Measurements from ENCODE around the gene PRDM15. TPM values are rescaled to one million over a fixed set of nuclear protein-coding genes. Genes with fewer than 3 reads are reported as not detected.

Gene PRDM15
- total and polyA plus RNA-seq, 2 experiments from 2014 or later, result 3.0 to 10.6 TPM

DNA sequence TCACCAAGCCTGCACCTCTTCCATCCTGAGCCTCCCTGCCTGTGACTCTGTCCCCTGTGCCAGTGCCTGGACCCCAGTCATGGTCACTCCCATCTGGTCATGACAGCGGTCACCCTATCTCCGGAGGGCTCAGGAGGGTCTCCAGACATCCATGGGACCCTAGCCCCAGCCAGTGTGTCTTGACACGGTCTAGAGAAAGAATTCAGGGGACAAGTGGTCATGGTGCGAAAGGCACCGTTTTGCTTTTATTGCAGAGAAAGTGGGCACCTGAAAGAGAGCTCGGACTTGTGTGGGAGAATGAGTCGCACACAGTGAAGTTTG lies 107.6 kb downstream of the PRDM15 start (continued):
- TF ChIP-seq, protein P1, sequence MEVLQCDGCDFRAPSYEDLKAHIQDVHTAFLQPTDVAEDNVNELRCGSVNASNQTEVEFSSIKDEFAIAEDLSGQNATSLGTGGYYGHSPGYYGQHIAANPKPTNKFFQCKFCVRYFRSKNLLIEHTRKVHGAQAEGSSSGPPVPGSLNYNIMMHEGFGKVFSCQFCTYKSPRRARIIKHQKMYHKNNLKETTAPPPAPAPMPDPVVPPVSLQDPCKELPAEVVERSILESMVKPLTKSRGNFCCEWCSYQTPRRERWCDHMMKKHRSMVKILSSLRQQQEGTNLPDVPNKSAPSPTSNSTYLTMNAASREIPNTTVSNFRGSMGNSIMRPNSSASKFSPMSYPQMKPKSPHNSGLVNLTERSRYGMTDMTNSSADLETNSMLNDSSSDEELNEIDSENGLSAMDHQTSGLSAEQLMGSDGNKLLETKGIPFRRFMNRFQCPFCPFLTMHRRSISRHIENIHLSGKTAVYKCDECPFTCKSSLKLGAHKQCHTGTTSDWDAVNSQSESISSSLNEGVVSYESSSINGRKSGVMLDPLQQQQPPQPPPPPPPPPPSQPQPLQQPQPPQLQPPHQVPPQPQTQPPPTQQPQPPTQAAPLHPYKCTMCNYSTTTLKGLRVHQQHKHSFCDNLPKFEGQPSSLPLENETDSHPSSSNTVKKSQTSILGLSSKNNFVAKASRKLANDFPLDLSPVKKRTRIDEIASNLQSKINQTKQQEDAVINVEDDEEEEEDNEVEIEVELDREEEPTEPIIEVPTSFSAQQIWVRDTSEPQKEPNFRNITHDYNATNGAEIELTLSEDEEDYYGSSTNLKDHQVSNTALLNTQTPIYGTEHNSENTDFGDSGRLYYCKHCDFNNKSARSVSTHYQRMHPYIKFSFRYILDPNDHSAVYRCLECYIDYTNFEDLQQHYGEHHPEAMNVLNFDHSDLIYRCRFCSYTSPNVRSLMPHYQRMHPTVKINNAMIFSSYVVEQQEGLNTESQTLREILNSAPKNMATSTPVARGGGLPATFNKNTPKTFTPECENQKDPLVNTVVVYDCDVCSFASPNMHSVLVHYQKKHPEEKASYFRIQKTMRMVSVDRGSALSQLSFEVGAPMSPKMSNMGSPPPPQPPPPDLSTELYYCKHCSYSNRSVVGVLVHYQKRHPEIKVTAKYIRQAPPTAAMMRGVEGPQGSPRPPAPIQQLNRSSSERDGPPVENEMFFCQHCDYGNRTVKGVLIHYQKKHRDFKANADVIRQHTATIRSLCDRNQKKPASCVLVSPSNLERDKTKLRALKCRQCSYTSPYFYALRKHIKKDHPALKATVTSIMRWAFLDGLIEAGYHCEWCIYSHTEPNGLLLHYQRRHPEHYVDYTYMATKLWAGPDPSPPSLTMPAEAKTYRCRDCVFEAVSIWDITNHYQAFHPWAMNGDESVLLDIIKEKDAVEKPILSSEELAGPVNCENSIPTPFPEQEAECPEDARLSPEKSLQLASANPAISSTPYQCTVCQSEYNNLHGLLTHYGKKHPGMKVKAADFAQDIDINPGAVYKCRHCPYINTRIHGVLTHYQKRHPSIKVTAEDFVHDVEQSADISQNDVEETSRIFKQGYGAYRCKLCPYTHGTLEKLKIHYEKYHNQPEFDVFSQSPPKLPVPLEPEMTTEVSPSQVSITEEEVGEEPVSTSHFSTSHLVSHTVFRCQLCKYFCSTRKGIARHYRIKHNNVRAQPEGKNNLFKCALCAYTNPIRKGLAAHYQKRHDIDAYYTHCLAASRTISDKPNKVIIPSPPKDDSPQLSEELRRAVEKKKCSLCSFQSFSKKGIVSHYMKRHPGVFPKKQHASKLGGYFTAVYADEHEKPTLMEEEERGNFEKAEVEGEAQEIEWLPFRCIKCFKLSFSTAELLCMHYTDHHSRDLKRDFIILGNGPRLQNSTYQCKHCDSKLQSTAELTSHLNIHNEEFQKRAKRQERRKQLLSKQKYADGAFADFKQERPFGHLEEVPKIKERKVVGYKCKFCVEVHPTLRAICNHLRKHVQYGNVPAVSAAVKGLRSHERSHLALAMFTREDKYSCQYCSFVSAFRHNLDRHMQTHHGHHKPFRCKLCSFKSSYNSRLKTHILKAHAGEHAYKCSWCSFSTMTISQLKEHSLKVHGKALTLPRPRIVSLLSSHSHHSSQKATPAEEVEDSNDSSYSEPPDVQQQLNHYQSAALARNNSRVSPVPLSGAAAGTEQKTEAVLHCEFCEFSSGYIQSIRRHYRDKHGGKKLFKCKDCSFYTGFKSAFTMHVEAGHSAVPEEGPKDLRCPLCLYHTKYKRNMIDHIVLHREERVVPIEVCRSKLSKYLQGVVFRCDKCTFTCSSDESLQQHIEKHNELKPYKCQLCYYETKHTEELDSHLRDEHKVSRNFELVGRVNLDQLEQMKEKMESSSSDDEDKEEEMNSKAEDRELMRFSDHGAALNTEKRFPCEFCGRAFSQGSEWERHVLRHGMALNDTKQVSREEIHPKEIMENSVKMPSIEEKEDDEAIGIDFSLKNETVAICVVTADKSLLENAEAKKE (CRISPR knock-in tag; IDR thresholded peaks at IDR 0.05), result no peak

DNA sequence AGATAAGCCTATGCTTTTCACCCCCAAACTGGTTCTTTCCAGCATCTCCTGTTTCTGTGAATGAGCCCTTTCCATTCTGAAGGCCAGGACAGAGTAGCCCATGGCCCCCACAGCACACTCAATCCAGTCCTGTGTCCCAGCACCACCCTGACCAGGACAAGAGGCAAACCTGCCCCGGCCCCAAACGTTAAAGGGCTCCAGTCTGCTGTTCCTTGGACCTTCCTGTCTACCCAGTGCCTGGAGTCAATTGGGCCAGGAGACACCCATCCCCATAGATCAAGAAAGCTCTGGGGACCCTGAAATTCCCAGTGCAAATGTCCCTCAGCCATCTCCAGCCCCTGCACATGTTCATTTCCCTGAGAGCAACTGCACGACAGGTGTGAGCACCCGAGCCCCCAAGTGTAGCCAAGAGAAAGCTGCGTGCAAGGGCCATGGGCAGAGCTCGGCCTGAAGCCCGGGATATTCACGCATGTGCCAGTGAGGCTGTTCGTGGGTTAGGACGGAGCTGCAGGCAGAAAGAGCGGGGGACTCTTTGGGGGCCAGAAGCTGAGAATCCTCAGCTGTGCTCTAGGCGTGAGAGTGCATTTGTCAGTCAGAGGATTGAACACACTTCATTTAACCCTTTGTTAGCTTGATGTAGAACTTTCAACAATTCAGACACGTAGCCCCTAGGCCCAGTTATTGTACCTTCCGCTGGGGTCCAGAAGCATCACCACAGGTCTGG lies 108.1 kb downstream of the PRDM15 start:
- Histone ChIP-seq H3K4me2 (no peak overlapping the region), H4K20me1 (replicated peaks; ENCODE audit: insufficient read depth) (0 out of 2 replicates have a peak, but pooled peaks cover 4% of the 10 kb centered on the region), H3K4me3 (no peak overlapping the region), H3F3A (replicated peaks; ENCODE audit: low read depth) (no peaks in the 10 kb centered on the region; the same call in 1 of the 2 replicates), H3K9me2 (ENCODE audit: insufficient read depth) (no peaks in the 10 kb centered on the region), H3K36me3 (ENCODE audit: insufficient read depth) (no peaks in the 10 kb centered on the region), H3K27me3 (ENCODE audit: insufficient read depth) (peaks cover 64% of the 10 kb centered on the region), H3K4me1 (ENCODE audit: insufficient read depth) (peaks cover 20% of the 10 kb centered on the region), H3K27ac (ENCODE audit: low read depth) (no peak overlapping the region), H2AFZ (no peak overlapping the region), H3K79me2 (replicated peaks; ENCODE audit: insufficient read depth) (no peaks in the 10 kb centered on the region; the same call in 1 of the 2 replicates)
- Mint-ChIP-seq H3K9me3 (0 out of 3 replicates have a peak, but pooled peaks cover 2% of the 10 kb centered on the region), H3K27me3 (ENCODE audit: insufficient read depth, low read depth, poor library complexity) (peaks cover 65% of the 10 kb centered on the region), H3K27ac (no peak overlapping the region), H3K4me3 (no peak overlapping the region), H3K36me3 (ENCODE audit: low read depth) (no peaks in the 10 kb centered on the region; the same call in 2 of the 3 replicates), H3K4me1 (peaks cover 48% of the 10 kb centered on the region)
- no peak for ATAC-seq
- DNase-seq (ENCODE audit: low spot score), result no peak
- TF ChIP-seq ETS1 (IDR thresholded peaks at IDR 0.05) (no peak), REST (IDR thresholded peaks at IDR 0.05; ENCODE audit: unreplicated experiment) (no peak), CREB1 (CRISPR knock-in tag; IDR thresholded peaks at IDR 0.05; ENCODE audit: low read depth) (no peak), EZH2phosphoT487 (IDR thresholded peaks at IDR 0.05; ENCODE audit: unreplicated experiment) (no peak), NANOG (IDR thresholded peaks at IDR 0.05; ENCODE audit: borderline replicate concordance) (no peak)

All from GM23338 (cell line).